IPS-15b (cell line): ENCODE results near the gene RPL28.

ENCODE experiments used
- H3K27me3 ChIP-seq: one replicate; pipeline ENCODE4 v1.6.1; 2013; ENCODE audit warnings: low read length; ENCODE audit not compliant: control insufficient read depth, insufficient read depth
- H3K36me3 ChIP-seq: one replicate; pipeline ENCODE4 v1.6.1; 2013; ENCODE audit warnings: low read length; ENCODE audit not compliant: control insufficient read depth, insufficient read depth
- H3K4me1 ChIP-seq: one replicate; pipeline ENCODE4 v1.6.1; 2013; ENCODE audit warnings: mild to moderate bottlenecking, low read length; ENCODE audit not compliant: control insufficient read depth, insufficient read depth
- H3K4me3 ChIP-seq: one replicate; pipeline ENCODE4 v1.5.1; 2013; ENCODE audit warnings: low read depth, low read length
- H3K9ac ChIP-seq: one replicate; pipeline ENCODE4 v1.6.1; 2013; ENCODE audit warnings: low read depth, mild to moderate bottlenecking, low read length
- H3K9me3 ChIP-seq: one replicate; pipeline ENCODE4 v1.6.1; 2013; ENCODE audit warnings: mild to moderate bottlenecking, low read length; ENCODE audit not compliant: control insufficient read depth, insufficient read depth

The RPL28 gene

DNA sequence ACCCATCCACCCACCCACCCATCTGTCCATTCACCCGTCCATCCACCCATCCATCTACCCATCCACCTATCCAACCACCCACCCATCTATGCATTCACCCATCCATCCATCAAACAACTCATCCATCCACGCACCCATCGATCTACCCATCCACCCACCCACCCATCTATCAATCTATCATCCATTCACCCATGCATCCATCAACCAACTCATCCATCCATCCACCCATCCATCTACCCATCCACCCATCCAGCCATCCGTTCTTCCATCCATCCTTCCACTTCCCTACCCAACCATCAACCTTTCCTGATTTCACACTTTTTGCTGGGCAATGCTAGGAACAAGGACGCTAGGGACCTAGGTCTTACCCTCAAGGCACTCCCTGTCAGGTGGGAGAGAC is 3.7 kb upstream of the RPL28 start:
- peaks cover 19% of the 10 kb centered on the region for H3K27me3 ChIP-seq
- no peak overlapping the region for H3K4me3 ChIP-seq
- H3K9me3 ChIP-seq = no peaks in the 10 kb centered on the region
- H3K9ac ChIP-seq = no peak overlapping the region
- H3K36me3 ChIP-seq = peaks cover 13% of the 10 kb centered on the region
- H3K4me1 ChIP-seq = peaks cover 9% of the 10 kb centered on the region

DNA sequence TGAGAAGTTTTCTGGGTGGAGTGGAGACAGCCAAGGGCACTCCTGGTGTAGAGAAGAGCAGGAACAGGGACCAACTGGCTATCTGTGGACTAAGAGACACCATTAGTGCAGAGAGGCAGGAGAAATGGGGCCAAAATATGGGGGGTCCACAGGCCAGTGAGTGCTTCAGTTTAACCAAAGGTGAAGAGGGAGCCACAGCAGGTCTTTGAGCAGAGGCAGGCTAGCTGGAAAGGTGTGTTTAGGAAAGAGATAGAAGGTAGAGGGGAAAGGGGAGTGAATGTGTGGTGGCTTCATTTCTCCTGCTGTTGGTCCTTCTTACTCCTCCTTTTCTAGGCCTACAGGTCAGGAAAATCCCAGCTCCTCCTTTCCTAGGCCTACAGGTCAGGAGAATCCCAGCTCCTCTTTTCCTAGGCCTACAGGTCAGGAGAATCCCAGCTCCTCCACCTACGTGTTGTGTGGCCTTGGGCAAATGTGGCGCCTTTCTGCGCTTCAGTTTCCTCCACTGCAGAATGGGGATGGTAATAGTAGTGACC is 3.1 kb upstream of the RPL28 start:
- Histone ChIP-seq H3K4me1 (peaks cover 14% of the 10 kb centered on the region), H3K27me3 (peaks cover 19% of the 10 kb centered on the region), H3K4me3 (peak overlapping the region; percentile 62), H3K9me3 (no peaks in the 10 kb centered on the region), H3K9ac (no peak overlapping the region), H3K36me3 (peaks cover 18% of the 10 kb centered on the region)

DNA sequence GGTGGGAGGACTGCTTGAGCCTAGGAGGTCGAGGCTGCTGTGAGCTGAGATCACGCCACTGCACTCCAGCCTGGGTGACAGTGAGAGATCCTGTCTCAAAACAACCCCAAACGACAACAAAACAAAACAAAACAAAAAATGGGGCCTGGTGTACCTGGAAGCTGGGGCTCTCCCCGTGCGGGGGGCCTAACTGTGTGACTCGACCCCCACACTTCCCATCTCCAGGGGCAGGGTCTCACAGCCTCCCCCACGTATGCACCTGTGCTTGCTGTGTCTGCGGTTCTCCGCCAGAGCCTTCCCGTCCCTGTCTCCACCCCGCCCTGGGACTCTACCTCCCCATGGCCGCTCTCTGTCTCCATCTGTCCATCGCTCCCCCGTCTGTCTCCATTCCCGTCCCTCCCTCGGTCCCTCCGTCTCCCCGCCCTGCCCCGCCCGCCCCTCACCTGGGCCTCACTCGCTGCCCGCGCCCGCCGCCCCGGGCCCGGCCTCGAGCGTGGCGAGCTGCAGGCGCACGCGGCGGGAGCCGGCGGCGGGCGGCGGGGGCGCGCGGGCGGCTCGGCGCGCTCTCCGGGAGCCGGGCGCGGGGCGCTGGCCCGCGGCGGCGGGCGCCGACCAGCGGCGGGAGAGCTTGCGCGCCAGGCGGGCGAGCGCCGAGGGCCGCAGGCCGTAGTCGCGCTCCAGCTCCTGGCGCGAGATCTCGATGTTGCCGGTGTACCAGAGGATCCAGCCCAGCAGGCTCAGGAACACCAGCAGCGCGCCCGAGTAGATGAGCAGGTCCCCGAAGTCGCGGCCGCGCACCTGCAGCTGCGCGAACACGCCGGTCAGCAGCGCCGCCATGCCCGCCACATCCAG is 2.2 kb upstream of the RPL28 start:
- peak overlapping the region; percentile 98 for H3K4me3 ChIP-seq
- peaks cover 18% of the 10 kb centered on the region for H3K4me1 ChIP-seq
- H3K36me3 ChIP-seq = peaks cover 28% of the 10 kb centered on the region
- no peaks in the 10 kb centered on the region for H3K9me3 ChIP-seq
- H3K27me3 ChIP-seq = peaks cover 17% of the 10 kb centered on the region
- peak overlapping the region; percentile 54 for H3K9ac ChIP-seq

DNA sequence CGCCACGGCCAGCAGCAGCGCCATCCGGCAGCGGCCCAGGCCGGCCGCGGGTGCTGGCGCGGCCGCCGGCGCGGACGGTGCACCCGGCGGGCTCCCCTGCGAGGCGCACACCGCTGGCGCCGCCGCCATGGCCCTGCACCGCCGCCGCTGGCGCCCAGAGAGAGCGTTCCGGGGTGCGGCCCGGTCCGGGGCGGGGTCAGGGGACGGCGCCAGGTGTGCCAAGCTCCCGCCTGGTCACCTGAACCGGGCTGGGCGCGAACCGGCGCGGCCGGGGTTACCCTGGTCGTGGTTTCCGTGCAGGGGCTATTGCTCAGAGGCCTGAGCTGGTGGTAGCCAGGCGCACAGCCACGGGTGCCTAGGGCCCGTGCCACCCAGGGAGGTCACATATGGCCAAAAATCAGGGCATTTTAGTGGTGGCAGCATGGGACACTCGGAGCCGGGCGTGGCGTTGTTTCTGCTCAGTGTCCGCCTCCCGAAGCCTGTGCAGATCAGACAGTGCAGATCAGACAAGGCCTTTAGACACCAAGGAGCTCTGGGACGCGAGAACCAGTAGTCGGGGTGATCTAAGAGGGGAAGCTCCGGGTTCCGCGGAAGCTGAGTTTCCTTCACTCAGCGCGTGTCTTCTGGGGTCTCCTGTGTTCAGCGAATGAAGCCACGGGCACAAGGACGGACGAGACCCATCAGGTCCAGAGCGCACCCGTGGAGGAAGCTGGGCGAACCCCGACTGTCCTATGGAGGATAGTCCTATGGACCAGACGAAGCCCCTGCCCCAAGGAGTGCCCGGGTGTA is 1.4 kb upstream of the RPL28 start, which contains the start of gene TMEM238:
TMEM238 (minus strand) TSS at position 162 of the 789 bp plus-strand sequence; CDS start at position 129, 33 bp downstream.
- peak within 1 kb of the TSS; percentile 98 for H3K4me3 ChIP-seq
- peak within 1 kb of the TSS; percentile 54 for H3K9ac ChIP-seq
- H3K9me3 ChIP-seq = no peaks in the 10 kb centered on the region
- H3K4me1 ChIP-seq = peaks cover 14% of the 10 kb centered on the region
- H3K27me3 ChIP-seq = peaks cover 13% of the 10 kb centered on the region
- peaks cover 36% of the 10 kb centered on the region for H3K36me3 ChIP-seq

DNA sequence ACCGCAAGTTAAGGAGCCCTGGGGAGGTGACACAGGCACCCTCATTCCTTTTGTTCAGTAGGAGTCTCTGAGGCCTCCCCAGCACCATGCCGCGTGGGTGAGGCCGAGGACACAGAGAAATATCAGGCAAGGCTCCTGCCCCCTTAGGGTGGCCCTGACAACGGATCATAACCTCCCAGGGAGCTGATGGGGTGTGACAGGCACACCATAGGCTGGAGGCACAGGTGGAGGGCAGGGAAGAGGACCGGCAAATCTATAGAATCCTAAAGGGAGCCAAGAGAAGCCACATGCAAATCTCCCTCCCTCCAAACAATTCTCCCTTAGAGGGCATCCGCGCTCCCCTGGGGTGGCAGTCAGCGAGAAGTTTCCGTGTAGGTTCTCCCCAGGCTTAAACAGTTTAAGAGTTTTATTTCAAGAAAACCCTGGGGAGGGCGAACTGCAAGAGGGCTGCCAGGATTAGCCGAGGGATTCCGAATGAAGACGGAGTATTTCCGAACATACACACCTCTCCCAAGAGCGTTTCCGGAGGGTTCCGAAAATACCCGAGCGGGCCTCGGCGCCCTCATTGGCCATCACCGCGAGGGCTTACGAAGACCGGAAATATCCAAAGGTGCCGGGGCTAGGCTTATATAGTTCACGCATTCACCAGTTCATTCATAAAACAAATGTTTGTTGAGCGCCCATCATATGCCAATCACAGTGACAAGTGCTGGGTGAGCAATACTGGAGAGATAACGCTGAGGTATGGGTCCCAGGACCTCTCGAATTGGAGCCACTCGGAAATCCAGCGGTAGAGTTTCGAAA is 610 bp upstream of the RPL28 start:
- H3K27me3 ChIP-seq = peaks cover 11% of the 10 kb centered on the region
- H3K4me3 ChIP-seq = peak overlapping the region; percentile 98
- no peaks in the 10 kb centered on the region for H3K9me3 ChIP-seq
- H3K9ac ChIP-seq = peak overlapping the region; percentile 91
- peaks cover 40% of the 10 kb centered on the region for H3K36me3 ChIP-seq
- peaks cover 15% of the 10 kb centered on the region for H3K4me1 ChIP-seq

DNA sequence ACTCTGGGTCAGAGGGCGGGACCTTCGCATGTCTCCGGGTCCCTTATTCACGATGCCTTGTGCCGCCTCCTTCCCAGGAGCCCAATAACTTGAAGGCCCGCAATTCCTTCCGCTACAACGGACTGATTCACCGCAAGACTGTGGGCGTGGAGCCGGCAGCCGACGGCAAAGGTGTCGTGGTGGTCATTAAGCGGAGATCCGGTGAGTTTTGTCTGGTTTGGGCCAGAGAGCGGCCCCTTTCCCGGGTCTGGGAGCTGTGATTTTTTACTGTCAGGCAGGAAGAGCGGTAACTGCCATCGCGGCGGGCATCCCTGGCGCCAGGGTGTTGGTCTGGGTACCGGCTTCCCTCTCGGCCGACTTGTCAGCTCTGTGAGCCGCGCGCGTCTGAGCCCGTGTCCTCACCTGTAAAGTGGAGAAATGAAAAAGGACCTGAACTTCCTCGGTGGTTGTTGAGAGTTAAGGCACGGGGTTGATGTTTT is 800 bp downstream of the RPL28 start:
- peaks cover 15% of the 10 kb centered on the region for H3K4me1 ChIP-seq
- H3K27me3 ChIP-seq = peaks cover 11% of the 10 kb centered on the region
- H3K36me3 ChIP-seq = peaks cover 40% of the 10 kb centered on the region
- H3K9me3 ChIP-seq = no peaks in the 10 kb centered on the region
- H3K4me3 ChIP-seq = peak overlapping the region; percentile 98
- H3K9ac ChIP-seq = peak overlapping the region; percentile 98

DNA sequence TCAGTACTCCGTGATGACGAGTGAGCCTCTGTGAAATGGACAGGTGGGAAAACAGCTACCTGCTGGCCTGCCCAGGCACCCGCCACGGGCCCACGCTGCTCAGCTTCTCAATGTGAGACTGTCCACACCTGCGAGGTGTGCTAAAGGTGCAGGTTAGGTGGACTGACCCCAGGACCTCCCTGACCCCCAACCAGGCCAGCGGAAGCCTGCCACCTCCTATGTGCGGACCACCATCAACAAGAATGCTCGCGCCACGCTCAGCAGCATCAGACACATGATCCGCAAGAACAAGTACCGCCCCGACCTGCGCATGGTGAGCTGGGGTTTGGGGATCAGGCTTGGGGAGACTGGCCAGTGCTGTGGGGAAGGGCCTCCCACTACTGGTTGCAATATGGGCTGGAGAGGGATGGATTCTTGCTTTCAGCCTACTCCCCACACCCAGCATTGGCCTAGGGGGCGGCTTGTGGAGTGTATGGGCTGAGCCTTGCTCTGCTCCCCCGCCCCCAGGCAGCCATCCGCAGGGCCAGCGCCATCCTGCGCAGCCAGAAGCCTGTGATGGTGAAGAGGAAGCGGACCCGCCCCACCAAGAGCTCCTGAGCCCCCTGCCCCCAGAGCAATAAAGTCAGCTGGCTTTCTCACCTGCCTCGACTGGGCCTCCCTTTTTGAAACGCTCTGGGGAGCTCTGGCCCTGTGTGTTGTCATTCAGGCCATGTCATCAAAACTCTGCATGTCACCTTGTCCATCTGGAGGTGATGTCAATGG is 2.2 kb downstream of the RPL28 start:
- H3K9me3 ChIP-seq = no peaks in the 10 kb centered on the region
- H3K4me1 ChIP-seq = peaks cover 17% of the 10 kb centered on the region
- peak overlapping the region; percentile 98 for H3K4me3 ChIP-seq
- H3K36me3 ChIP-seq = peaks cover 40% of the 10 kb centered on the region
- H3K27me3 ChIP-seq = peaks cover under 1% of the 10 kb centered on the region
- peak overlapping the region; percentile 98 for H3K9ac ChIP-seq

DNA sequence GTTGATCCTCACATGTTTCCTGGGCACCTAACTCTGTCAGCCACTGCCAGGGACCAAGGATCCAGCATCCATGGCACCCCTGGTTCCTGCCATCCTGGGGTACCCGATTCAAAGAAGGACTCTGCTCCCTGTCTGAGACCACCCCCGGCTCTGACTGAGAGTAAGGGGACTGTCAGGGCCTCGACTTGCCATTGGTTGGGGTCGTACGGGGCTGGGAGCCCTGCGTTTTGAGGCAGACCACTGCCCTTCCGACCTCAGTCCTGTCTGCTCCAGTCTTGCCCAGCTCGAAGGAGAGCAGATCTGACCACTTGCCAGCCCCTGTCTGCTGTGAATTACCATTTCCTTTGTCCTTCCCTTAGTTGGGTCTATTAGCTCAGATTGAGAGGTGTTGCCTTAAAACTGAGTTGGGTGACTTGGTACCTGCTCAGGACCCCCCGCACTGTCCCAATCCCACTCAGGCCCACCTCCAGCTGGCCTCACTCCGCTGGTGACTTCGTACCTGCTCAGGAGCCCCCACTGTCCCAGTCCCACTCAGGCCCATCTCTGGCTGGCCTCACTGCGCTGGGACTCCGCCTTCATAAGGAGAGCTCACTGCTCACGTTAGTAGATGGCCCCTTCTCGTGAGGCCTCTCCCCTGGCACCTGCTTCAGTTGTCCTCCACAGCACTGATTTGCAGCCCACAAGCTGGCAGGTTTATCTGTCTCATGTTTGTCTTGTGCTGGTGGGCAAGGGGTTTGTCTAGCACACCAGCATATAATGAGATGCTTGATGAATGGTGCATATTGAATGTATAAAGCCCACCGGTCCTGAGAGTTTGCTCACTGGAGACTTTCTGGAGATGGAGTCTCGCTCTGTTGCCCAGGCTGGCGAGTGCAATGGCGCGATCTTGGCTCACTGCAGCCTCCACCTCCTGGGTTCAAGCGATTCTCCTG is 3.9 kb downstream of the RPL28 start:
- Histone ChIP-seq H3K9ac (peak overlapping the region; percentile 12), H3K27me3 (no peaks in the 10 kb centered on the region), H3K9me3 (no peaks in the 10 kb centered on the region), H3K36me3 (peaks cover 40% of the 10 kb centered on the region), H3K4me3 (no peak overlapping the region), H3K4me1 (peaks cover 17% of the 10 kb centered on the region)

DNA sequence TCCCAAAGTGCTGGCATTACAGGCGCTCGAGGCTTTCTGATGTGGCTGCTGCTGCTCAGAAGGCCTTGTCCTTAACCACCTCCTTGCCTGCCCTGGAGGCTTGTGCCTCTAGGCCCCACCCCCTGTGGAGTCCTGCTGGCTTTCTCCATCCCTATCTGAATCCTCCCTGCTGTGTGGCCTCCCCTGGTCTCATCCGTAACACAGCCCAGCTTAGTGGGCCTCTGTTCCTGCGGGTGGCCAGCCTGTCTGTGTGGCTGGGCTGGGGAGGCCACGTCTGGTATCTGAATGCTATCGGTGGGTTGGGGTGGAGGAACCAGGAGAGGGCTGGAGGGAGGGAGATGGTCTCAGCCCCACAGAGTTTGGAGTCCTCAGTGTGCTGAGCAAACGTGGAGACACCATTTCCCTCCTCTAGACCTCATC is 4.7 kb downstream of the RPL28 start:
- no peak overlapping the region for H3K9ac ChIP-seq
- H3K4me3 ChIP-seq = no peak overlapping the region
- peaks cover 17% of the 10 kb centered on the region for H3K4me1 ChIP-seq
- H3K27me3 ChIP-seq = no peaks in the 10 kb centered on the region
- peaks cover 40% of the 10 kb centered on the region for H3K36me3 ChIP-seq
- no peaks in the 10 kb centered on the region for H3K9me3 ChIP-seq

DNA sequence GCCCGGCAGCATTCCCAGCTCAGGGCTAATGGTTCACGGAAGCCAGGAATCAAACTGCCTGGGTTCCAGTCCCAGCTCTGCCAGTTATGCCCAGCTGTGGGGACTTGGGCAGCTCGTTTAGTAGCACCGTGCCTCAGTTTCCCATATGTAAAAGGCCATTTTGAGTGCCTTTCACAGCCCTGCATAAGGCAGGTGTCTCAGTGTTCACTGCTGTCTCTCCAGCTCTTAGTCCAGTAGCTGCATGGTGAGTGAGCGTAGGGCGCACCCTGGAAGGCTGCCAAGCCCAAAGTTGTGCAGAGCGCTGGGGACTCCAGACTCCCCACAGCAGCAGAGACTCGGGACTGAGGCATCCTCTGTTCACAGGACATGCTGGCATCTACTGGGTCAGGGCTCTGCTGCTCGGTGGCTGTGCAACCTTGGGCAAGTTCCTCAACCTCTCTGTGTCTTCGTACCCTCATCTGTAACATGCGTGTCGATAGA is 5.5 kb downstream of the RPL28 start:
- Histone ChIP-seq H3K4me1 (peaks cover 17% of the 10 kb centered on the region), H3K9me3 (no peaks in the 10 kb centered on the region), H3K4me3 (no peak overlapping the region), H3K27me3 (no peaks in the 10 kb centered on the region), H3K36me3 (peaks cover 35% of the 10 kb centered on the region), H3K9ac (no peak overlapping the region)
